IPS-18c (cell line): ENCODE results near the gene ETV6.

ENCODE experiments used
- H3K4me3 ChIP-seq: 2 replicates; pipeline ENCODE4 v1.7.0; 2013; ENCODE audit warnings: low read depth, mild to moderate bottlenecking, low read length, moderate library complexity; ENCODE audit not compliant: insufficient read depth
- H3K9me3 ChIP-seq: one replicate; pipeline ENCODE4 v1.6.1; 2013; ENCODE audit warnings: mild to moderate bottlenecking, low read length, moderate library complexity; ENCODE audit not compliant: control insufficient read depth, insufficient read depth

ETV6 gene

GRCh38 chr12:11701433-11701832, 52.0 kb downstream of the ETV6 start:
- no peaks in the 10 kb centered on the region for H3K9me3 ChIP-seq
- no peak overlapping the region for H3K4me3 ChIP-seq

- Histone ChIP-seq H3K4me3 (no peak overlapping the region), H3K9me3 (no peaks in the 10 kb centered on the region)
Measured at GRCh38 chr12:11702959-11703358, 53.5 kb downstream of the ETV6 start.

GRCh38 chr12:11703378-11703777, 53.9 kb downstream of the ETV6 start:
- Histone ChIP-seq H3K9me3 (no peaks in the 10 kb centered on the region), H3K4me3 (no peak overlapping the region)

GRCh38 chr12:11704089-11704488, 54.6 kb downstream of the ETV6 start:
- no peak overlapping the region for H3K4me3 ChIP-seq

GRCh38 chr12:11705010-11705409, 55.5 kb downstream of the ETV6 start:
- Histone ChIP-seq H3K9me3 (no peaks in the 10 kb centered on the region), H3K4me3 (no peak overlapping the region)

More at GRCh38 chr12:11704089-11704488, 54.6 kb downstream of the ETV6 start:
- H3K9me3 ChIP-seq, result no peaks in the 10 kb centered on the region

- Histone ChIP-seq H3K9me3 (no peaks in the 10 kb centered on the region), H3K4me3 (no peak overlapping the region)
Measured at GRCh38 chr12:11706509-11707379, 57.3 kb downstream of the ETV6 start.

GRCh38 chr12:11707535-11707934, 58.1 kb downstream of the ETV6 start:
- Histone ChIP-seq H3K4me3 (no peak overlapping the region), H3K9me3 (no peaks in the 10 kb centered on the region)

- H3K9me3 ChIP-seq, result no peaks in the 10 kb centered on the region
Measured at GRCh38 chr12:11709513-11709912, 60.0 kb downstream of the ETV6 start.

GRCh38 chr12:11710431-11710830, 61.0 kb downstream of the ETV6 start:
- no peaks in the 10 kb centered on the region for H3K9me3 ChIP-seq
- no peak overlapping the region for H3K4me3 ChIP-seq

More at GRCh38 chr12:11709513-11709912, 60.0 kb downstream of the ETV6 start:
- H3K4me3 ChIP-seq, result no peak overlapping the region

- H3K4me3 ChIP-seq, result no peak overlapping the region
- no peaks in the 10 kb centered on the region for H3K9me3 ChIP-seq
Measured at GRCh38 chr12:11710906-11711305, 61.4 kb downstream of the ETV6 start.

- no peaks in the 10 kb centered on the region for H3K9me3 ChIP-seq
- no peak overlapping the region for H3K4me3 ChIP-seq
Measured at GRCh38 chr12:11711651-11712327, 62.3 kb downstream of the ETV6 start.

GRCh38 chr12:11712491-11712890, 63.0 kb downstream of the ETV6 start:
- H3K9me3 ChIP-seq, result no peaks in the 10 kb centered on the region
- no peak overlapping the region for H3K4me3 ChIP-seq

- no peaks in the 10 kb centered on the region for H3K9me3 ChIP-seq
- no peak overlapping the region for H3K4me3 ChIP-seq
Measured at GRCh38 chr12:11713202-11713601, 63.7 kb downstream of the ETV6 start.

- Histone ChIP-seq H3K9me3 (no peaks in the 10 kb centered on the region), H3K4me3 (no peak overlapping the region)
Measured at GRCh38 chr12:11714626-11715025, 65.2 kb downstream of the ETV6 start.

- no peaks in the 10 kb centered on the region for H3K9me3 ChIP-seq
- no peak overlapping the region for H3K4me3 ChIP-seq
Measured at GRCh38 chr12:11715621-11716020, 66.1 kb downstream of the ETV6 start.

GRCh38 chr12:11716794-11717518, 67.5 kb downstream of the ETV6 start:
- Histone ChIP-seq H3K9me3 (no peaks in the 10 kb centered on the region), H3K4me3 (no peak overlapping the region)

- H3K4me3 ChIP-seq, result no peak overlapping the region
- H3K9me3 ChIP-seq, result no peaks in the 10 kb centered on the region
Measured at GRCh38 chr12:11717519-11717961, 68.1 kb downstream of the ETV6 start.

- Histone ChIP-seq H3K9me3 (no peaks in the 10 kb centered on the region), H3K4me3 (no peak overlapping the region)
Measured at GRCh38 chr12:11718105-11718504, 68.6 kb downstream of the ETV6 start.
